Measurements from ENCODE around the gene PCP2. TPM values are rescaled to one million over a fixed set of nuclear protein-coding genes. Genes with fewer than 3 reads are reported as not detected.

The PCP2 gene
- total RNA-seq, 1 donor from 2014 or later: 2.7 TPM

GRCh38 chr19:7674010-7675005 is 40.8 kb upstream of the PCP2 start:
- Histone ChIP-seq H3K27ac (replicated peaks) (no peak overlapping the region), H3K36me3 (no peaks in the 10 kb centered on the region), H3K4me3 (no peak overlapping the region), H3K27me3 (ENCODE audit: low read depth) (peaks cover 75% of the 10 kb centered on the region), H3K4me1 (no peaks in the 10 kb centered on the region), H3K9me3 (replicated peaks) (peaks cover 8% of the 10 kb centered on the region)
- peak; percentile 70 for DNase-seq
- no peak for TF ChIP-seq CTCF (IDR thresholded peaks at IDR 0.05; ENCODE audit: borderline replicate concordance)
- intact Hi-C loops (cut with micrococcal nuclease): no loop called here

- Histone ChIP-seq H3K4me1 (no peaks in the 10 kb centered on the region), H3K27ac (replicated peaks) (no peak overlapping the region), H3K4me3 (no peak overlapping the region), H3K9me3 (replicated peaks) (peaks cover 8% of the 10 kb centered on the region), H3K36me3 (no peaks in the 10 kb centered on the region), H3K27me3 (ENCODE audit: low read depth) (peaks cover 78% of the 10 kb centered on the region)
- intact Hi-C loops (cut with micrococcal nuclease): no loop called here
- no peak for DNase-seq
- no peak for TF ChIP-seq CTCF (IDR thresholded peaks at IDR 0.05; ENCODE audit: borderline replicate concordance)
Measured at GRCh38 chr19:7672522-7672921, 39.0 kb upstream of the PCP2 start.

GRCh38 chr19:7670790-7671189 is 37.3 kb upstream of the PCP2 start:
- H3K9me3 ChIP-seq (replicated peaks): peaks cover 8% of the 10 kb centered on the region
- no peak overlapping the region for H3K4me3 ChIP-seq
- no peak overlapping the region for H3K27ac ChIP-seq (replicated peaks)
- H3K4me1 ChIP-seq: no peaks in the 10 kb centered on the region
- no peak for TF ChIP-seq CTCF (IDR thresholded peaks at IDR 0.05; ENCODE audit: borderline replicate concordance)
- peaks cover 68% of the 10 kb centered on the region for H3K27me3 ChIP-seq (ENCODE audit: low read depth)
- intact Hi-C loops (cut with micrococcal nuclease): no loop called here
- no peak for DNase-seq
- no peaks in the 10 kb centered on the region for H3K36me3 ChIP-seq

GRCh38 chr19:7670150-7670783 is 36.7 kb upstream of the PCP2 start:
- Histone ChIP-seq H3K9me3 (replicated peaks) (peaks cover 8% of the 10 kb centered on the region), H3K4me1 (no peaks in the 10 kb centered on the region), H3K27me3 (ENCODE audit: low read depth) (peaks cover 66% of the 10 kb centered on the region), H3K27ac (replicated peaks) (no peak overlapping the region), H3K36me3 (no peaks in the 10 kb centered on the region), H3K4me3 (no peak overlapping the region)
- DNase-seq: no peak
- no peak for TF ChIP-seq CTCF (IDR thresholded peaks at IDR 0.05; ENCODE audit: borderline replicate concordance)
- intact Hi-C loops (cut with micrococcal nuclease): no loop called here

GRCh38 chr19:7669641-7670040 is 36.1 kb upstream of the PCP2 start:
- H3K4me3 ChIP-seq: no peak overlapping the region
- peaks cover 72% of the 10 kb centered on the region for H3K27me3 ChIP-seq (ENCODE audit: low read depth)
- no peaks in the 10 kb centered on the region for H3K4me1 ChIP-seq
- peaks cover 8% of the 10 kb centered on the region for H3K9me3 ChIP-seq (replicated peaks)
- TF ChIP-seq CTCF (IDR thresholded peaks at IDR 0.05; ENCODE audit: borderline replicate concordance): no peak
- intact Hi-C loops (cut with micrococcal nuclease): no loop called here
- no peak for DNase-seq
- no peak overlapping the region for H3K27ac ChIP-seq (replicated peaks)
- no peaks in the 10 kb centered on the region for H3K36me3 ChIP-seq
